Measurements from ENCODE around the gene C11orf24. TPM values are rescaled to one million over a fixed set of nuclear protein-coding genes. Genes with fewer than 3 reads are reported as not detected.

C11orf24 gene
- total and polyA plus RNA-seq, 3 experiments from 2014 or later, result 15.7 to 49.8 (median 46.9) TPM

DNA sequence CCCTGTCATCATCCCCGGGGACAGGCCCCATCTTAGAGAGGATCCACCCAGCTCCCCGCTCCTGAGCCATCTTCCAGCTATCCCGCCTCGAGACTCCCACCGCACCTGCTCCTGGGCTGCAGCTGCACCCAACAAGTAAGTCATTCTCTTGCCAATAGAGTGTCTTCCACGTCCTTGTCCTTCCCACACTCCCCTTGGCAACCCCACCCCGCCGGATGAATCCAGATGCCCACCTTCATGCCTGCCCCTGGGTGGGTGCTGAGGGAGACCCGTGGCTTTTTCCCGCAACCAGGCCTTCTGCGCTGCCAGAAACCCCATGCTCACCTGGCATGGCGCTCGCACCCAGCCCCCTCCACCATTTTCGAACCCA lies 11.1 kb upstream of the C11orf24 start:
- ChIA-PET CTCF (interaction anchor here (1.0 to 1.2 kb wide), 2 partner anchors 16 to 25 kb away, joined by 3 to 4 read pairs; no protein-coding TSS in a partner anchor), POLR2A (interaction anchor here (1.0 kb wide), 1 partner anchor 11 kb away, joined by 4 read pairs; the partner anchor contains the start of gene C11orf24)
- peaks cover 0 to 2% (median 0%) of the 10 kb centered on the region in 3 donors for H3K36me3 Mint-ChIP-seq

DNA sequence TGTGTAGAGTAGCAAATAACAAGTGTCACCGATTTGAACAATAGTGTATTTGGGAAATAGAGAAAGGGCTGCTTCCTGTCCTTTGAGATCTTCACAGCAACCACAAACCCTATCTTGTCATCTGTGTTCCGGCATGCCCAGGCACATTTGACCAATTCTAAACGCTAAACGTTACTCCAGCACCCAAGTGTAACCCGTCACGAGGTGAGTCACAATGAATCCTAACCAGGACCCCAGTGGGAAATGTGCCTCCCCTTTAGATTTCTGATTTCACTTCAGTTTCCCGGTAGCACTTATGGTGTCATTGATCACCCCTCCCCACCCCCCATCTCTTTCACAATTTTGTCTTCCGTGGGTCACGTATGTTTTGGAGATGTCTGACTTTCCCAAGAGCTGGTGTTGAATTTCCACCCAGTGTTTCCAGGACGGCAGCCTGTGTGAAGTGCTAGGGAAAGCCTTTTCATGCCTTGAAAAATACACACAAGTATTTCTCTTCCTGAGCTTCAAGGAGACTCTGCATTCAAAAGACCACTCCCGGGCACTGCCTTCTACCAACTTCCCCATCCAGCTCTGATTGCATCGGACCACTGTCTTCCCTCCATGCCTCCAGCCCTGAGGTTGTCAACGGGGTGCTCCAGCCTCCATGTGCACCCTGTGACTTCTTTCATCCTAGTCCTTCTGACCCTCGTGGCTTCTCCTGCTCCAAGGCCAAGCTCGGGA lies 10.5 kb upstream of the C11orf24 start:
- peak overlapping the region; percentile 29 for H3K4me3 ChIP-seq (ENCODE audit: low read length)
- POLR2A ChIA-PET, result interaction anchor here (1.0 kb wide), 1 partner anchor 10 kb away, joined by 4 read pairs; the partner anchor contains the start of gene C11orf24

More for the DNA sequence above, 11.1 kb upstream of the C11orf24 start:
- Histone ChIP-seq H3K4me1 (ENCODE audit: insufficient read depth, low read length) (peaks cover 15% of the 10 kb centered on the region), H3K4me3 (ENCODE audit: low read length) (no peak overlapping the region), H3K27me3 (ENCODE audit: insufficient read depth, low read length, poor library complexity, severe bottlenecking) (no peaks in the 10 kb centered on the region), H3K27ac (ENCODE audit: low read depth, low read length) (no peak overlapping the region), H3K36me3 (ENCODE audit: insufficient read depth, low read length) (no peaks in the 10 kb centered on the region), H3K9me3 (ENCODE audit: low read length) (no peaks in the 10 kb centered on the region)
- peaks cover 4 to 16% of the 10 kb centered on the region in 2 donors for H3K27me3 Mint-ChIP-seq
- peak in 1 of 5 donors; percentile 40 for DNase-seq
- H3K27ac Mint-ChIP-seq, result peak overlapping the region in 3 of 8 donors; percentile 8 to 58 (median 51)
- peaks cover 18 to 23% (median 18%) of the 10 kb centered on the region in 3 donors for H3K4me1 Mint-ChIP-seq
- H3K9me3 Mint-ChIP-seq, result peaks cover 0 to 2% (median 0%) of the 10 kb centered on the region in 5 donors
- H3K4me3 Mint-ChIP-seq, result peak overlapping the region in 6 of 7 donors; percentile 37 to 72 (median 63)

DNA sequence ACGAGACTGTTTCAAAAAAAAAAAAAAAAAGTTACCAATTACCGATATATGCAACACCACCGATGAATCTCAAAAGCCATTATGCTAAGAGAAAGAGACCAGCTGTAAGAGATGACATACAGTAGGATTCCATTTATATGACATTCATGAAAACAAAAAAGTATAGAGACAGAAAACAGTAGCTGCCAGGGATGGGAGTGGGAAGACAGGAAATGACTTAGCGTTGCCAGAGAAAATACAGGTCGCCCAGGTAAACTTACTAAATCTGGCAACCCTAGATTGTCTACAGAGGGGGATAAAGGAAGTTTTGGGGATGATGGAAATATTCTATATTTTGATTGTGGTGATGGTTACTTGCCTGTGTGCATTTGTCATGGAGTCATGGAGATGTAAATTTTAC lies 7.9 kb upstream of the C11orf24 start:
- DNase-seq, result peak in 1 of 5 donors; percentile 3
- Mint-ChIP-seq H3K9me3 (peaks cover 0 to 2% (median 0%) of the 10 kb centered on the region in 5 donors), H3K27me3 (peaks cover 2 to 9% of the 10 kb centered on the region in 2 donors), H3K36me3 (peaks cover 0 to 2% (median 0%) of the 10 kb centered on the region in 3 donors), H3K4me3 (no peak overlapping the region), H3K27ac (no peak overlapping the region), H3K4me1 (peaks cover 18 to 23% (median 18%) of the 10 kb centered on the region in 3 donors)
- no peak overlapping the region for H3K27ac ChIP-seq (ENCODE audit: low read depth, low read length)
- H3K4me3 ChIP-seq (ENCODE audit: low read length), result no peak overlapping the region
- H3K27me3 ChIP-seq (ENCODE audit: insufficient read depth, low read length, poor library complexity, severe bottlenecking), result no peaks in the 10 kb centered on the region
- ChIA-PET CTCF (no interaction called here), POLR2A (no interaction called here)
- no peaks in the 10 kb centered on the region for H3K36me3 ChIP-seq (ENCODE audit: insufficient read depth, low read length)
- peaks cover 15% of the 10 kb centered on the region for H3K4me1 ChIP-seq (ENCODE audit: insufficient read depth, low read length)
- H3K9me3 ChIP-seq (ENCODE audit: low read length), result no peaks in the 10 kb centered on the region

More for the DNA sequence above, 10.5 kb upstream of the C11orf24 start:
- H3K36me3 Mint-ChIP-seq, result peaks cover 0 to 2% (median 0%) of the 10 kb centered on the region in 3 donors
- H3K27me3 Mint-ChIP-seq, result peaks cover 4 to 12% of the 10 kb centered on the region in 2 donors
- peak overlapping the region in 7 of 8 donors; percentile 2 to 76 (median 40) for H3K27ac Mint-ChIP-seq
- H3K27me3 ChIP-seq (ENCODE audit: insufficient read depth, low read length, poor library complexity, severe bottlenecking), result no peaks in the 10 kb centered on the region
- H3K9me3 Mint-ChIP-seq, result peaks cover 0 to 2% (median 0%) of the 10 kb centered on the region in 5 donors
- peaks cover 15% of the 10 kb centered on the region for H3K4me1 ChIP-seq (ENCODE audit: insufficient read depth, low read length)
- no peaks in the 10 kb centered on the region for H3K9me3 ChIP-seq (ENCODE audit: low read length)
- DNase-seq, result peak in 3 of 5 donors; percentile 3 to 38 (median 15)
- no peak overlapping the region for H3K27ac ChIP-seq (ENCODE audit: low read depth, low read length)
- H3K4me1 Mint-ChIP-seq, result peaks cover 18 to 23% (median 18%) of the 10 kb centered on the region in 3 donors
- CTCF ChIA-PET, result interaction anchor here (0.7 to 1.2 kb wide), 3 partner anchors 16 to 47 kb away, joined by 3 to 4 read pairs (median 3); no protein-coding TSS in a partner anchor
- H3K4me3 Mint-ChIP-seq, result peak overlapping the region in 6 of 7 donors; percentile 48 to 73 (median 65)
- H3K36me3 ChIP-seq (ENCODE audit: insufficient read depth, low read length), result no peaks in the 10 kb centered on the region

DNA sequence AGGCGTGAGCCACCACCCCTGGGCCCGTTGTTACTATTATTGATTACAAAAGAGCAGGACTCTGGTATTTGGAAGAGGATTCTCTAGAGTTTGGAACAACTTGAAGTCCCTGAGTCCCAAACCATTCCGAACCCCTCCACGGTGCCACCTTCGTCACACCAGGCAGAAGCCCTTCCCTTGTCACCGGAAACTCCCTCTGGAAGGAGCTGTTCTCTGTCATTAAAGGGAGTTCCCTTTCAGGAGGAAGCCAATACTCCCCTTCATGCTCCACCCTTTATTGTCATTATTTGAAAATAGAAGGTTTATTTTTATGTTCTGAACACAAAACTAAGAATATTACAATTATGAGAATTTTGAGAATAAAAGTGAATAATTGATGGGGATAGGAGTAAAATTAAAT lies 5.1 kb upstream of the C11orf24 start:
- H3K36me3 Mint-ChIP-seq, result peaks cover 0 to 4% (median 2%) of the 10 kb centered on the region in 3 donors
- Histone ChIP-seq H3K36me3 (ENCODE audit: insufficient read depth, low read length) (no peaks in the 10 kb centered on the region), H3K27me3 (ENCODE audit: insufficient read depth, low read length, poor library complexity, severe bottlenecking) (no peaks in the 10 kb centered on the region), H3K4me3 (ENCODE audit: low read length) (no peak overlapping the region), H3K4me1 (ENCODE audit: insufficient read depth, low read length) (peaks cover 6% of the 10 kb centered on the region), H3K9me3 (ENCODE audit: low read length) (no peaks in the 10 kb centered on the region), H3K27ac (ENCODE audit: low read depth, low read length) (no peak overlapping the region)
- no peaks in the 10 kb centered on the region for H3K9me3 Mint-ChIP-seq
- peaks cover 9 to 12% (median 9%) of the 10 kb centered on the region in 3 donors for H3K4me1 Mint-ChIP-seq
- no peak overlapping the region for H3K27ac Mint-ChIP-seq
- ChIA-PET CTCF (no interaction called here), POLR2A (no interaction called here)
- H3K27me3 Mint-ChIP-seq, result peaks cover 0 to 5% of the 10 kb centered on the region in 2 donors
- no peak overlapping the region for H3K4me3 Mint-ChIP-seq
- DNase-seq, result peak in 1 of 5 donors; percentile 15

DNA sequence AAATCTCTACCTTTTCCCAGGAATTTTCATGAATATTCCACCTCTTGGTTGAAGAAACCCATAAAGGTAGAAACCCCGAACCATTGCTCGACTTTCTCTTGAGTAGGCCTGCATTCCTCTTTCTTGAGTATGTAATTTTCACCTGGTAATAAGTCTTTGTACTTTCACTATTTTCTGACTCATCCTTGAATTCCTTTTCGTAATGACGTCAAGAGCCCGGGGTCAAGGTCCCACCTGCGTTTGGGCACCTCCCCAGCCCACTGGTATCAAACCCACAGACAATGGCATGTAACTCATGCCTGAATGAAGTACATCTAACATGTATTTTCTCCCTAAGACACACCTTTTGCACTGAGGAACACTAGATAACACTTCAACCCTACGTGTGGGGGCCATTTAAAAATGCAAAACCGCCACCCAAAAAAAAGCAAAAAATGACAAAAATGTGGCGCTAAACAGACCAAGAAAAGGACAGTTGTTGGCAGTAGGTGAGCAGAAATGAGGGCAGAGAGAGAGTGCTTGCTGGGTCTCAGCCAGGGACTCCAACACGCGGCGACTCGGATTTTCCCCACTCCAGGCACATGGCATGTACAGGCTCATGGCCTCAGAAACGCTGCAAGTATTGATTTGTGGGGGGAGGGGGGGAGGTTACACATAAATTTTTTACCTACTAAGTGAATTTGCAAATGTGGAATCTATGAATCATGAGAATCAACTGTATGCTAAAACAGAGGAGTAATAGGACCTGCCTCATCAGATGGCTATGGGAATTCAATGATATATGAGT lies 4.1 kb upstream of the C11orf24 start:
- Mint-ChIP-seq H3K9me3 (no peaks in the 10 kb centered on the region), H3K27me3 (peaks cover 1 to 5% of the 10 kb centered on the region in 2 donors), H3K27ac (no peak overlapping the region), H3K36me3 (peaks cover 0 to 5% (median 2%) of the 10 kb centered on the region in 3 donors), H3K4me3 (no peak overlapping the region), H3K4me1 (peaks cover 9 to 16% (median 11%) of the 10 kb centered on the region in 3 donors)
- POLR2A ChIA-PET, result no interaction called here
- Histone ChIP-seq H3K27ac (ENCODE audit: low read depth, low read length) (no peak overlapping the region), H3K4me3 (ENCODE audit: low read length) (no peak overlapping the region), H3K4me1 (ENCODE audit: insufficient read depth, low read length) (peaks cover 8% of the 10 kb centered on the region), H3K9me3 (ENCODE audit: low read length) (no peaks in the 10 kb centered on the region), H3K27me3 (ENCODE audit: insufficient read depth, low read length, poor library complexity, severe bottlenecking) (no peaks in the 10 kb centered on the region), H3K36me3 (ENCODE audit: insufficient read depth, low read length) (no peaks in the 10 kb centered on the region)
- CTCF ChIA-PET, result no interaction called here
- peak in 1 of 5 donors; percentile 14 for DNase-seq

DNA sequence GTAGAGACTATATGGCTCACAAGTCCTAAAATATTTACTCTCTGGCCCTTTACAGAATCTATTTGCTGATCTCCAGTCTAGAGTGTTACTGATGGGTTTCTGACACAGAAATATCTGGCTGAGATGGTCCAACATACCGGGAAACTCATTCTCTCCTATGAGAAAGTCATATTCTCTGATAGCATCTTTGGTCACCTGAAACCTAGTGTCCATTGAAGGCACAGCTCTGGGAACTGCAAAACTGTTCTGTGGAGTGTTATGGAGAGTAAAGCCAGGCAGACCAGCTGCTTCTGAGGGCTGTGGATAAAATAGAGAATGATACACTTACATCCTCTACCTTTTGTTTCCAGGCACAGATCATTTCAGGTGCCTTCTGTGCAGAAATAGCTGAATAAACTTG lies 2.5 kb upstream of the C11orf24 start:
- Mint-ChIP-seq H3K4me3 (peak overlapping the region in 2 of 7 donors; percentile 31 to 71), H3K4me1 (peaks cover 22 to 32% (median 27%) of the 10 kb centered on the region in 3 donors), H3K9me3 (no peaks in the 10 kb centered on the region), H3K27me3 (peaks cover 0 to 1% of the 10 kb centered on the region in 2 donors), H3K27ac (peak overlapping the region in 2 of 8 donors; percentile 1 to 78), H3K36me3 (peaks cover 0 to 5% (median 2%) of the 10 kb centered on the region in 3 donors)
- Histone ChIP-seq H3K27me3 (ENCODE audit: insufficient read depth, low read length, poor library complexity, severe bottlenecking) (no peaks in the 10 kb centered on the region), H3K36me3 (ENCODE audit: insufficient read depth, low read length) (no peaks in the 10 kb centered on the region), H3K4me3 (ENCODE audit: low read length) (no peak overlapping the region), H3K27ac (ENCODE audit: low read depth, low read length) (no peak overlapping the region), H3K9me3 (ENCODE audit: low read length) (no peaks in the 10 kb centered on the region), H3K4me1 (ENCODE audit: insufficient read depth, low read length) (peaks cover 20% of the 10 kb centered on the region)
- POLR2A ChIA-PET, result no interaction called here
- no peak for DNase-seq
- CTCF ChIA-PET, result interaction anchor here (1.5 to 4.5 kb wide), 2 partner anchors 17 to 23 kb away, joined by 6 to 19 read pairs; no protein-coding TSS in a partner anchor

DNA sequence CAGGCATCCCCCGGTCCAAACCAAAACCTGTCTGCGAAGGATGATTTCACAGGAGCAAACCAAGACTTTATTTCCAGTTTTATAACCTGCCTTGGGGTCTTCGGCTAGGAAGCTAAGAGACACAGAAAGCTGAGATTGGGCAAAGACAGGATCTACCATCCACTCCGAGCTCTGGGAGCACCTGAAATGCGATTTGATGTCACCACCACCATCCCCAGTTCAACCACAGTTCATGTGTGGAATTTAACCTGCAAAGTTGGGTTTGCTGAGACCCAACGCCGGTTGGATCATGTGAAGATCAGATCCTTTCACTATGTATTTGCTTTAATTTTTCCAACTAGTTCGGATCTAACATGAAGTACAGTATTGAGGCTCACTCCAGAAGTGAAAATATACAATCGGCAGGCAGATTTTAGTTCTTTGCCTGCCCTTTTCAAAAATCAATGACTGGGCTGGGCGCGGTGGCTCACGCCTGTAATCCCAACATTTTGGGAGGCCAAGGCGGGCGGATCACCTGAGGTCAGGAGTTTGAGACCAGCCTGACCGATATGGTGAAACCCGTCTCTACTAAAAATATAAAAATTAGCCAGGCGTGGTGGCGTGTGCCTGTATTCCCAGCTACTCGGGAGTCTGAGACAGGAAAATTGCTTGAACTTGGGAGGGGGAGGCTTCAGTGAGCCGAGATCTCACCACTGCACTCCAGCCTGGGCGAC lies 1.4 kb upstream of the C11orf24 start:
- H3K4me1 Mint-ChIP-seq, result peaks cover 28 to 39% (median 35%) of the 10 kb centered on the region in 3 donors
- H3K27me3 ChIP-seq (ENCODE audit: insufficient read depth, low read length, poor library complexity, severe bottlenecking), result no peaks in the 10 kb centered on the region
- ChIA-PET POLR2A (interaction anchor here (1.6 kb wide), 1 partner anchor 9 kb away, joined by 4 read pairs; no protein-coding TSS in a partner anchor), CTCF (interaction anchor here (1.5 to 4.5 kb wide), 2 partner anchors 16 to 21 kb away, joined by 4 to 19 read pairs; no protein-coding TSS in a partner anchor)
- H3K9me3 ChIP-seq (ENCODE audit: low read length), result no peaks in the 10 kb centered on the region
- DNase-seq, result no peak
- no peak overlapping the region for H3K27ac ChIP-seq (ENCODE audit: low read depth, low read length)
- H3K36me3 ChIP-seq (ENCODE audit: insufficient read depth, low read length), result no peaks in the 10 kb centered on the region
- H3K27me3 Mint-ChIP-seq, result peaks cover 0 to 1% of the 10 kb centered on the region in 2 donors
- H3K4me3 ChIP-seq (ENCODE audit: low read length), result no peak overlapping the region
- peaks cover 21% of the 10 kb centered on the region for H3K4me1 ChIP-seq (ENCODE audit: insufficient read depth, low read length)
- peak overlapping the region in 5 of 8 donors; percentile 54 to 99 (median 94) for H3K27ac Mint-ChIP-seq
- H3K9me3 Mint-ChIP-seq, result no peaks in the 10 kb centered on the region
- peaks cover 0 to 9% (median 2%) of the 10 kb centered on the region in 3 donors for H3K36me3 Mint-ChIP-seq
- H3K4me3 Mint-ChIP-seq, result peak overlapping the region in 5 of 7 donors; percentile 36 to 96 (median 94)

Data from CD8-positive, alpha-beta memory T cell (primary cell).